Caki2 (cell line): ENCODE measurements around the gene TMEM121B. TPM values are rescaled to one million over a fixed set of nuclear protein-coding genes. Genes with fewer than 3 reads are reported as not detected.

Source experiments
- DNase-seq: peaks from one replicate; pipeline ENCODE4 v3.0.0-alpha.2; 2015; ENCODE audit warnings: low read depth
- in situ Hi-C: cut with HindIII; loops from 2 replicates; pipeline ENCODE4 v1.10.0; 2016; ENCODE audit warnings: low sequenced_read_pairs, low pct_unique_long_range_greater_than_20kb, mixed read lengths
- total RNA-seq: library from RNA; depleted of rRNA; stranded (reverse); fragments of >200 nt; shearing (Covaris generic); gene quantifications from 2 replicates; pipeline ENCODE4 v1.2.3, GENCODE V29; 2014; ENCODE audit warnings: low replicate concordance

The TMEM121B gene
- total RNA-seq, 1 experiment from 2014 or later = 0.14 TPM

- DNase-seq = no peak
- in situ Hi-C loops = no loop called here
Measured at GRCh38 chr22:17115945-17116565, 5.1 kb downstream of the TMEM121B start.

- no peak for DNase-seq
- in situ Hi-C loops = no loop called here
Measured at GRCh38 chr22:17115236-17115635, 5.9 kb downstream of the TMEM121B start.

- in situ Hi-C loops = no loop called here
- DNase-seq = no peak
Measured at GRCh38 chr22:17114898-17115235, 6.3 kb downstream of the TMEM121B start.

- in situ Hi-C loops = no loop called here
Measured at GRCh38 chr22:17114173-17114897, 6.8 kb downstream of the TMEM121B start.

GRCh38 chr22:17113600-17113999 lies 7.6 kb downstream of the TMEM121B start:
- no peak for DNase-seq
- in situ Hi-C loops = no loop called here

More at GRCh38 chr22:17114173-17114897, 6.8 kb downstream of the TMEM121B start:
- DNase-seq = no peak

GRCh38 chr22:17112491-17113042 lies 8.6 kb downstream of the TMEM121B start:
- in situ Hi-C loops = no loop called here
- DNase-seq = peak; percentile 27

- in situ Hi-C loops = no loop called here
- no peak for DNase-seq
Measured at GRCh38 chr22:17110791-17111550, 10.2 kb downstream of the TMEM121B start.

GRCh38 chr22:17109976-17110375 lies 11.2 kb downstream of the TMEM121B start:
- in situ Hi-C loops = no loop called here
- DNase-seq = no peak

- no peak for DNase-seq
- in situ Hi-C loops = no loop called here
Measured at GRCh38 chr22:17109113-17109865, 11.9 kb downstream of the TMEM121B start.

GRCh38 chr22:17108256-17109112 lies 12.7 kb downstream of the TMEM121B start:
- no peak for DNase-seq
- in situ Hi-C loops = no loop called here

- in situ Hi-C loops = no loop called here
Measured at GRCh38 chr22:17107547-17107810, 13.7 kb downstream of the TMEM121B start.

GRCh38 chr22:17106785-17107546 lies 14.2 kb downstream of the TMEM121B start:
- no peak for DNase-seq
- in situ Hi-C loops = no loop called here

More at GRCh38 chr22:17107547-17107810, 13.7 kb downstream of the TMEM121B start:
- DNase-seq = no peak

GRCh38 chr22:17106161-17106784 lies 14.9 kb downstream of the TMEM121B start:
- no peak for DNase-seq
- in situ Hi-C loops = no loop called here

GRCh38 chr22:17105143-17106129 lies 15.7 kb downstream of the TMEM121B start:
- DNase-seq = no peak
- in situ Hi-C loops = no loop called here

- no peak for DNase-seq
- in situ Hi-C loops = no loop called here
Measured at GRCh38 chr22:17104336-17104935, 16.7 kb downstream of the TMEM121B start.
